ENCODE results near the gene PRCD. TPM values are rescaled to one million over a fixed set of nuclear protein-coding genes. Genes with fewer than 3 reads are reported as not detected.
"Not testable (repeated sequence)": the region's sequence is repeated elsewhere in the genome, so short reads cannot be mapped to it uniquely, and the experiment has no call there.

The PRCD gene
- total and polyA plus RNA-seq, 4 donors = 1.2 to 8.6 TPM; not detected in 2

GRCh38 chr17:76501827-76502307, 38.0 kb upstream of the PRCD start:
- peak overlapping the region in 1 of 2 donors; percentile 6 for H3K27ac ChIP-seq (ENCODE audit: low read depth in 1 of 2, low read length in 2 of 2)
- 81 to 83% methylated on average over 11 of the region's 11 CpGs for WGBS, 2 donors
- ATAC-seq (ENCODE audit: low FRiP score) (no peak), DNase-seq (no peak)
- H3K4me3 ChIP-seq (ENCODE audit: low read length in 2 of 2) = no peak overlapping the region
- H3K36me3 ChIP-seq (ENCODE audit: control insufficient read depth in 1 of 2, insufficient read depth in 2 of 2, low read length in 1 of 2) = no peaks in the 10 kb centered on the region
- no peaks in the 10 kb centered on the region for H3K27me3 ChIP-seq (ENCODE audit: control insufficient read depth in 1 of 2, insufficient read depth in 2 of 2, low read length in 1 of 2)
- H3K4me1 ChIP-seq (ENCODE audit: control insufficient read depth in 1 of 2, insufficient read depth in 2 of 2, low read length in 2 of 2) = peaks cover 0 to 1% of the 10 kb centered on the region in 2 donors
- no peaks in the 10 kb centered on the region for H3K9me3 ChIP-seq (ENCODE audit: control insufficient read depth, low read length)
- intact Hi-C loops (cut with DNase I) = loop anchor here (2.0 to 10.0 kb wide), 2 partner anchors 93 to 197 kb away; partner anchors contain the start of gene QRICH2 (in 1 of the 2)

GRCh38 chr17:76502341-76503211, 37.3 kb upstream of the PRCD start:
- DNase-seq (no peak), ATAC-seq (ENCODE audit: low FRiP score) (no peak)
- Histone ChIP-seq H3K27ac (ENCODE audit: low read depth in 1 of 2, low read length in 2 of 2) (no peak overlapping the region), H3K4me3 (ENCODE audit: low read length in 2 of 2) (no peak overlapping the region), H3K36me3 (ENCODE audit: control insufficient read depth in 1 of 2, insufficient read depth in 2 of 2, low read length in 1 of 2) (no peaks in the 10 kb centered on the region), H3K9me3 (ENCODE audit: control insufficient read depth, low read length) (no peaks in the 10 kb centered on the region), H3K4me1 (ENCODE audit: control insufficient read depth in 1 of 2, insufficient read depth in 2 of 2, low read length in 2 of 2) (peaks cover 0 to 1% of the 10 kb centered on the region in 2 donors), H3K27me3 (ENCODE audit: control insufficient read depth in 1 of 2, insufficient read depth in 2 of 2, low read length in 1 of 2) (no peaks in the 10 kb centered on the region)
- intact Hi-C loops (cut with DNase I) = loop anchor here in 1 of 2 donors (10.0 kb wide), 1 partner anchor 198 kb away; the partner anchor contains the start of gene QRICH2
- 84 to 90% methylated on average over 8 of the region's 8 CpGs for WGBS, 2 donors

DNA sequence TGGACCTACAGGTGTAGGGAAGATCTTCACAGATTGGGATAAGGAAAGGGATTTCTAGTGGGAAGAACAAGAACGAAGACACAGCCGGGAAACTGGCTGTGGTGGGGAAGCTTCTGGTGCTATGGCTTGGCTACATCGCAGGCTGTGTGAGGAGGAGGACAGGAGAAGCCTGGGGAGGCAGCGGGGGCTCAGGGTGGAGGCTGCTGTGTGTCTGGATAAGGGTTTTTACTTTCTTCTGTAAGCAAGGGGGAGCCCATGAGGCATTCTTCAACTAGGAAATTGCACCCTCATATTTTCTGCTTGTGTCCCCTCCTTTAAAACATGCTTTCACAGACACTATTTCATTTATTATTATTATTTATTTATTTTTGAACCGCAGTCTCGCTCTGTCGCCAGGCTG, 35.7 kb upstream of the PRCD start:
- 76 to 83% methylated on average over 7 of the region's 7 CpGs for WGBS, 2 donors

GRCh38 chr17:76506408-76507345, 33.2 kb upstream of the PRCD start:
- Histone ChIP-seq H3K27ac (ENCODE audit: low read depth in 1 of 2, low read length in 2 of 2) (no peak overlapping the region), H3K4me1 (ENCODE audit: control insufficient read depth in 1 of 2, insufficient read depth in 2 of 2, low read length in 2 of 2) (peaks cover 0 to under 1% of the 10 kb centered on the region in 2 donors), H3K27me3 (ENCODE audit: control insufficient read depth in 1 of 2, insufficient read depth in 2 of 2, low read length in 1 of 2) (no peaks in the 10 kb centered on the region), H3K4me3 (ENCODE audit: low read length in 2 of 2) (no peak overlapping the region), H3K36me3 (ENCODE audit: control insufficient read depth in 1 of 2, insufficient read depth in 2 of 2, low read length in 1 of 2) (no peaks in the 10 kb centered on the region), H3K9me3 (ENCODE audit: control insufficient read depth, low read length) (no peaks in the 10 kb centered on the region)
- intact Hi-C loops (cut with DNase I) = loop anchor here (1.0 to 10.0 kb wide), 3 partner anchors 40 to 202 kb away; partner anchors contain the start of gene QRICH2 (in 1 of the 2)
- peak; percentile 86 for ATAC-seq (ENCODE audit: low FRiP score)
- 24 to 25% methylated on average over 24 of the region's 24 CpGs for WGBS, 2 donors
- peak; percentile 87 to 94 for DNase-seq

More for the DNA sequence above, 35.7 kb upstream of the PRCD start:
- no peaks in the 10 kb centered on the region for H3K9me3 ChIP-seq (ENCODE audit: control insufficient read depth, low read length)
- no peaks in the 10 kb centered on the region for H3K36me3 ChIP-seq (ENCODE audit: control insufficient read depth in 1 of 2, insufficient read depth in 2 of 2, low read length in 1 of 2)
- no peak overlapping the region for H3K27ac ChIP-seq (ENCODE audit: low read depth in 1 of 2, low read length in 2 of 2)
- H3K4me1 ChIP-seq (ENCODE audit: control insufficient read depth in 1 of 2, insufficient read depth in 2 of 2, low read length in 2 of 2) = peaks cover 0 to 1% of the 10 kb centered on the region in 2 donors
- H3K4me3 ChIP-seq (ENCODE audit: low read length in 2 of 2) = no peak overlapping the region
- no peak for DNase-seq
- no peak for ATAC-seq (ENCODE audit: low FRiP score)
- H3K27me3 ChIP-seq (ENCODE audit: control insufficient read depth in 1 of 2, insufficient read depth in 2 of 2, low read length in 1 of 2) = no peaks in the 10 kb centered on the region
- intact Hi-C loops (cut with DNase I) = loop anchor here in 1 of 2 donors (10.0 kb wide), 1 partner anchor 199 kb away; the partner anchor contains the start of gene QRICH2

DNA sequence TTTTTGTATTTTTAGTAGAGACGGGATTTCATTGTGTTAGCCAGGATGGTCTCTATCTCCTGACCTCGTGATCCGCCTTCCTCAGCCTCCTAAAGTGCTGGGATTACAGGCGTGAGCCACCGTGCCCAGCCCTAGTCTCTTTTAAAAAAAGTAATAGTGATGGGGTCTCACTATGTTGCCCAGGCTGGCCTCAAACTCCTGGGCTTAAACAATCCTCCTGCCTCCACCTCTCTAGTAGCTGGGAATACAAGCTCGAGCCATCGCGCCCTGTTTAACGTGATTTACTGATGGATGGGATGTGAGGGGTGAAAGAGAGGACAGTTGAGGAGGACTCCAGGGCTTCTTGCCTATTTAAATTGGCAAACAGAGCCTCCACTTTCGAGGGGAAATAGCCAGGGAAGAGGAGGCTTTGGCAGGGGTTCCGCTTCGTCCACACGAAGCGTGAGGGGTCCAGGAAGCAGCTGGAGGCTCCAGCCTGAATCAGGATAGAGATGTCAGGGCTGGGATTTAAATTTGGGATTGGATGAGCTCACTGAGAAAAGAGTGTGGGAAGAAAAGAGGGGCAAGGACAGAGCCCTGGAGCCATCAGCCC, 31.3 kb upstream of the PRCD start:
- not testable (repeated sequence) for H3K9me3 ChIP-seq (ENCODE audit: control insufficient read depth, low read length); H3K36me3 ChIP-seq (ENCODE audit: control insufficient read depth in 1 of 2, insufficient read depth in 2 of 2, low read length in 1 of 2); H3K27me3 ChIP-seq (ENCODE audit: control insufficient read depth in 1 of 2, insufficient read depth in 2 of 2, low read length in 1 of 2); ATAC-seq (ENCODE audit: low FRiP score); DNase-seq; H3K4me1 ChIP-seq (ENCODE audit: control insufficient read depth in 1 of 2, insufficient read depth in 2 of 2, low read length in 2 of 2); H3K4me3 ChIP-seq (ENCODE audit: low read length in 2 of 2); H3K27ac ChIP-seq (ENCODE audit: low read depth in 1 of 2, low read length in 2 of 2)
- intact Hi-C loops (cut with DNase I) = loop anchor here in 1 of 2 donors (5.0 to 10.0 kb wide), 2 partner anchors 101 to 204 kb away; partner anchors contain the start of gene QRICH2
- WGBS, 2 donors = 56 to 66% methylated on average over 14 of the region's 14 CpGs

DNA sequence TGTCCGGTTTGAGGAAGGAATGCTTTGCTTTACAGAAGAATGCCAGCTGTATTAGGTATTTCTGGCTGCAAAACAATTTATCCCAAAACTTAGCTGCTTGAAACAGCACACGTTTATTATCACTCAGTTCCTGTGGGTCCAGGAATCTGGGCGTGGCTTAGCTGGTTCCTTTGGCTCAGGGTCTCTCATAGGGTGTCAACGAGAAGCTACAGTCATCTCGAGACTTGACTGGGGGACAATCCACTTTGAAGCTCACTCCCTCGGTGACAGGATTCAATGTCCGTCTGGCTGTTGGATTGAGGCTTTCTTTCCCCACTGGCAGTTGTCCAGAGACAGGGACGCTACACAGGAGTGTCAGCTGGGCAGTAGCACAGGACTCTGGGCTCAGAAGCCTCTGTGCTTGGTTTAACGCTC, 29.0 kb upstream of the PRCD start:
- H3K27me3 ChIP-seq (ENCODE audit: control insufficient read depth in 1 of 2, insufficient read depth in 2 of 2, low read length in 1 of 2) = no peaks in the 10 kb centered on the region
- no peaks in the 10 kb centered on the region for H3K4me1 ChIP-seq (ENCODE audit: control insufficient read depth in 1 of 2, insufficient read depth in 2 of 2, low read length in 2 of 2)
- intact Hi-C loops (cut with DNase I) = no loop called here
- H3K4me3 ChIP-seq (ENCODE audit: low read length in 2 of 2) = no peak overlapping the region
- no peak overlapping the region for H3K27ac ChIP-seq (ENCODE audit: low read depth in 1 of 2, low read length in 2 of 2)
- H3K36me3 ChIP-seq (ENCODE audit: control insufficient read depth in 1 of 2, insufficient read depth in 2 of 2, low read length in 1 of 2) = no peaks in the 10 kb centered on the region
- 6 to 9% methylated on average over 9 of the region's 9 CpGs for WGBS, 2 donors
- DNase-seq (no peak), ATAC-seq (ENCODE audit: low FRiP score) (no peak)
- H3K9me3 ChIP-seq (ENCODE audit: control insufficient read depth, low read length) = no peaks in the 10 kb centered on the region

- 85 to 87% methylated on average over 13 of the region's 13 CpGs for WGBS, 2 donors
- DNase-seq = no peak
- intact Hi-C loops (cut with DNase I) = no loop called here
Measured at GRCh38 chr17:76511668-76512365, 28.0 kb upstream of the PRCD start.

More at GRCh38 chr17:76511668-76512365, 28.0 kb upstream of the PRCD start:
- Histone ChIP-seq H3K27ac (ENCODE audit: low read depth in 1 of 2, low read length in 2 of 2) (no peak overlapping the region), H3K9me3 (ENCODE audit: control insufficient read depth, low read length) (no peaks in the 10 kb centered on the region), H3K27me3 (ENCODE audit: control insufficient read depth in 1 of 2, insufficient read depth in 2 of 2, low read length in 1 of 2) (no peaks in the 10 kb centered on the region), H3K4me3 (ENCODE audit: low read length in 2 of 2) (no peak overlapping the region), H3K4me1 (ENCODE audit: control insufficient read depth in 1 of 2, insufficient read depth in 2 of 2, low read length in 2 of 2) (no peaks in the 10 kb centered on the region), H3K36me3 (ENCODE audit: control insufficient read depth in 1 of 2, insufficient read depth in 2 of 2, low read length in 1 of 2) (no peaks in the 10 kb centered on the region)
- no peak for ATAC-seq (ENCODE audit: low FRiP score)

Measured in aorta (tissue), 5 donors.